Suprapubic skin (tissue), 4 donors: Measurements from ENCODE around the gene CAMK1D.

Experiments used
- CTCF ChIP-seq, 2 donors: fragments of 200-600 bp in 1 of 2; fragments of 450-650 bp in 1 of 2; sonication (generic) in 1 of 2; IDR thresholded peaks; one replicate each; pipeline ENCODE4 v1.5.1; 2016 to 2019; ENCODE audit warnings: antibody characterized with exemption in 2 of 2, mild to moderate bottlenecking in 1 of 2, moderate library complexity in 1 of 2
- EP300 ChIP-seq: sonication (generic); formaldehyde crosslinking; IDR thresholded peaks from one replicate; pipeline ENCODE4 v1.6.1; 2017; ENCODE audit warnings: antibody characterized with exemption
- POLR2A ChIP-seq, 2 donors: fragments of 450-650 bp; IDR thresholded peaks; one replicate each; pipeline ENCODE4 v1.6.1; 2017; ENCODE audit warnings: antibody characterized with exemption in 2 of 2, mild to moderate bottlenecking in 2 of 2, moderate library complexity in 2 of 2
- POLR2AphosphoS5 ChIP-seq, 3 donors: sonication (generic); formaldehyde crosslinking; IDR thresholded peaks; one replicate each; pipeline ENCODE4 v1.6.1; 2017; ENCODE audit warnings: antibody characterized with exemption in 3 of 3

GRCh38 chr10:12455766-12456165, 106.4 kb downstream of the CAMK1D start:
- no peak for TF ChIP-seq CTCF (IDR thresholded peaks at IDR 0.05)
- TF ChIP-seq POLR2A (IDR thresholded peaks at IDR 0.05): no peak
- TF ChIP-seq POLR2AphosphoS5 (IDR thresholded peaks at IDR 0.05): no peak
- no peak for TF ChIP-seq EP300
